Measurements from ENCODE around the gene CDPF1.
A peak's percentile ranks its signal among the peaks of the same experiment; 100 is the strongest.

Gene CDPF1

DNA sequence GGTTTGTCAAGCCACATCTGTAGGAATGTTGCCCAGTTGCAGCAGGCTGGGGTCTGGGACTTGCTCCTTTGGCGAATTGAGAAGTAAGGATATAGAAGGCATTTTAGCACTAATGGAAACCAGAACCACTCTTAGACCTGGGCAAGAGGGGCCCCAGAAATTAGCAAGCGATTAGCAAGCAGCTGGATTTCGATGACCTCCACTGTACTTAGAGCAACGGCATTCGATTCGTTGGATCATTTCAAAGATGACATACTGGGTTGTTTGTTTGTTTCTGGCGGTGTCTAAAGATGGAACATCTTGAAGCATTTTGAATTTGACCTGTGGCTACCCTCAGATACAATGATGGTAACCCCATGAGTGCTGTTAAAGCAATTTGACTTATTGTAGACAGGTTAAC lies 1.2 kb upstream of the CDPF1 start:
- no peak for DNase-seq

DNA sequence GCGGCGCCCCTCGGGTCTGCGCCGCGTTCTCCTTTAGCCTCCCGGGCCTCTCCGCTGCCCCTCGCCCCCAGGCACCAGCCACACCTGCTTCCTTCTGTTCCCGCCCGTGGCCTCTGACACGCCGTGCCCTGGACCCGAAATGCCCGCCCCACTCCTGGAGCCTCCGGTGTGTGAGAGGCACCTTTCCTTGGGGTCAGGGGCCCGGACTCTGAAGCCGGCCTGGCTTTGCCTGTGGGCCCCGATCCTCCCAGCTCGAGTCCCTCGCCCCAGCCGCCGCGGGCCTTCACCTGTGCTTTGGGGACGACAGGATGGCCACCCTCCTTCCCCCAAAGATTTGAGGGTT lies 661 bp upstream of the CDPF1 start:
- no peak for DNase-seq

DNA sequence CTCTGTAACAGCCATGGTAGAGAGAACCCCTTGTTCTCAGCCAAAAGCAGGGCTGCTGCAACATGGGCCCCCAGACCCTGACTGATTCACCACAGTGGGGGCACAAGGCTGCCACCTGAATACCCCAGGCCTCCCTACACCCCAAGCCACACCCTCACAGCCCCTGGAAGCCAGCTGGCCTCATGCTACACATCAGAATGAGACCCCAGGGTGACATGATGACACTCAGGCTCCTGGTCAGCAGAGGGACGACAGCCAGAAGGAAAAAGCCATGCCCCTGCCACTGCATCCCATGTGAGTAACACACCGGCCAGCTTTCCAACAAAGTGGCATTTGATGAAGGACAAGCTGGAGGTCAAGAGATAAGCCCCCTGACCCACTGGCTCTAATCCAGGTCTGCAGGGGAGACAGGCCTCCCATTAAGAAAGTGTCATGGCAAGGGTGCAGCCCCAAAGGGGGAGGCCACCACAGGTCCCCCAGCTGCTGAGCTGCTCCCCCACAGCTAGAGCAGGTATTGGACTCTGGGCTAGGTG lies 2.6 kb downstream of the CDPF1 start:
- no peak for DNase-seq

- no peak for DNase-seq
These were observed 3.9 kb downstream of the CDPF1 start for GRCh38 chr22:46246178-46246577.

DNA sequence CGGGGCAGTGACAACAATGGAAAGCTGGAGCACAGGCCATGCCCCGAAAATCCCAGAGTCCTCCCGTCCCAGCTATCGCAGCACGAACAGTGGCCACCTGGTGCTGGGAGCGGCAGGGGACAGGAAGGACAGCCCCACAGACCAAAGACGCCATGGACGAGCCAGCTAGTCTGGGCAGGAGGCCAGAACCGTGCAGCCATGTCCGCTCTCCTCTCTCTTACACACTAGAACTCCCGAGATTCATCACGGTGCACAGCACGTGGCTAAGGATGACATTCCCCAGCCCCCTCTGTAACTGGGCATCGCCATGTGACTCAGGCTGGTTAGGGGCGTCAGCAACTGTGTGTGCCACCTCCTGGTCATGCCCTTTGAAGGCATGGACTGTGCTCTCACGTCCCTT lies 4.6 kb downstream of the CDPF1 start:
- DNase-seq = no peak

GRCh38 chr22:46244771-46245170 lies 5.3 kb downstream of the CDPF1 start:
- DNase-seq = no peak

GRCh38 chr22:46242076-46242475 lies 8.0 kb downstream of the CDPF1 start:
- peak; percentile 17 for DNase-seq

DNA sequence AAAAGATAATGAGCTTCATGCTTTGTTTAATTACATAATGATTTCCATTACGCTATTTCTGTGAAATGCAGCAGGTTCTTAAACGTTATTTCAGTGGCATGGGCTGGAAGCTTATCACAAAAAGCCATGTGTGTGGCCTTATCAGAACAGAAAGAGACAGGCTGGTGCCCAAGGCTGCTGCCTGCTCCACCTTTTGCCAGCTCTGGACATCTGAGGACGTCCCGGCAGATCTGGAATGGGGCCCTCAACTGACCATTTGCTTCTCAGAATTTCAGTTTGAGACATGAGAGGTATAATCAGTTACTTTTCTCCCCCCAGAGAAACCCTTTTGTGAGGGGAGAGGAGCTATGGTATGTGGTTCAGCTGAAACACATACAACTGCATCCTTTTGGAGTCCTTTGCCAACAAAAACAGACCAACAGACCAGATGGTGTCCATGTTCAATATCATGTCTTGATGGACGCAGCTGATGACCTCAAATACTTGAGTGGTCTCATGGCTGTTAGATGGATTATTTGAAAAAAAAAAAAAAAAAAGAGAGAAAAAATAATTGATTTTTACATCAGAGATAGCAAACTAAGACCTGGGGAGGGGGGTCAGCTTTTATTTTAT lies 8.6 kb downstream of the CDPF1 start:
- no peak for DNase-seq

DNA sequence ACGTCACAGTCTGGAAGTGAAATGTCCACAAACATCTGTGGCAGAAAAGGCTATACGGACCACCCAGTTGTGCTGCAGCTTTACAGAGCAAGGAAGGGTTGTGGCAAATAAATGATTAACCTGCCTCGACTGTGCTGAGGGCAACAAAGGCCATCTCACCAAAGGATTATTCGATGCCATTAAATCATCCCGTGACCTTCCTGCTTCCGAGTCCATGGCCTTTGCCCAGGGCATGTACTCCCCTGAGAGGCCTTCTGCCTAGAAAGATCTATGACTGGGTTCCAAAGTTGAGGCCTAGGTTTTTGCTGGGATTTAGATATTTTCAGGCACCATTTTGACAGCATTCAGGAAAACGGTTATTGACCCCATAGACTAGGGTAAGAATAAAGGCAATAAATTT lies 9.2 kb downstream of the CDPF1 start:
- DNase-seq = no peak

- DNase-seq = peak; percentile 26
These were observed 9.6 kb downstream of the CDPF1 start for GRCh38 chr22:46240506-46240905.

GRCh38 chr22:46240073-46240472 lies 10.0 kb downstream of the CDPF1 start:
- no peak for DNase-seq

GRCh38 chr22:46239261-46240048 lies 10.6 kb downstream of the CDPF1 start:
- no peak for DNase-seq

GRCh38 chr22:46238541-46238940 lies 11.6 kb downstream of the CDPF1 start:
- DNase-seq = no peak

DNA sequence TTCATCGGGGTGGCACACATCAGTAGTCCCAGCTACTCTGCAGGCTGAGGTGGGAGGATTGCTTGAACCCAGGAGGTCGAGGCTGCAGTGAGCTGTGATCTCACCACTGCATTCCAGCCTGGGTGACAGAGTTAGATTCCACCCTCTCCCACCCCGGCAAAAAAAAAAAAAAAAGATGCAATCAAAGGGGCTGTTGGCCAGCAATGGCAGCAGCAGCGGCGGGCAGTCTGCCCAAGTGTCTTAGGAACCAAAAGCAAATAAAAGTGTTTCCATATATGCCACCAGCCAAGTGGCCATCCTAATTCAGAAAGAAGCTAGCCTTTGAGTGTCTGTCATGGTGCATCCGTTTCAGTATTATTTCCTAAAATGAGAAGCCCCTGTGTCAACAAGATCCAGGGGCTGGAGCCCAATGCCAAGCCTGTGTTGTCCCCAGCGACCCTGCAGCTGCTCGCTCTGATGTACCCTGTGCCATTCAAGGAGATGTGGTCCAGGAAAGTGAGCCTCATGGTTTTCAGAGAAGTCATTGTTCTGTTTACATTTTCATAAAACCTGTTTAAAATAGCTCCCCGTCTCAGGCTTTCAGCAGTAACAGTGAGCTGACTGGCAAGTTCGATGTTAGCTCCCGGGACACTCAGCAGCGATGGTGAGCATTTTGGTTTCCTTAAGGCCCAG lies 12.5 kb downstream of the CDPF1 start:
- no peak for DNase-seq

DNA sequence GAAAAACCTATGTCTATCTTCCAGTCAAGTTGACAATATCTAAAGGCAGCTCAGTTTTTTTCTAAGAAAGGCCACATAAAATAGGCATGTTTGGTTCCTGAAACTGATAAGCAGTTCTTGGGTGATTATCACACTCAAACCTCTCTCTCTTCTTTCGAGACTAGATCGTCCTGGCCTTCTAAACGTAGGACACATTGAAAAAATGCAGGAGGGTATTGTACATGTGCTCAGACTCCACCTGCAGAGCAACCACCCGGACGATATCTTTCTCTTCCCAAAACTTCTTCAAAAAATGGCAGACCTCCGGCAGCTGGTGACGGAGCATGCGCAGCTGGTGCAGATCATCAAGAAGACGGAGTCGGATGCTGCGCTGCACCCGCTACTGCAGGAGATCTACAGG lies 15.1 kb downstream of the CDPF1 start:
- DNase-seq = no peak

GRCh38 chr22:46233231-46233630 lies 16.9 kb downstream of the CDPF1 start:
- DNase-seq = peak; percentile 85

DNA sequence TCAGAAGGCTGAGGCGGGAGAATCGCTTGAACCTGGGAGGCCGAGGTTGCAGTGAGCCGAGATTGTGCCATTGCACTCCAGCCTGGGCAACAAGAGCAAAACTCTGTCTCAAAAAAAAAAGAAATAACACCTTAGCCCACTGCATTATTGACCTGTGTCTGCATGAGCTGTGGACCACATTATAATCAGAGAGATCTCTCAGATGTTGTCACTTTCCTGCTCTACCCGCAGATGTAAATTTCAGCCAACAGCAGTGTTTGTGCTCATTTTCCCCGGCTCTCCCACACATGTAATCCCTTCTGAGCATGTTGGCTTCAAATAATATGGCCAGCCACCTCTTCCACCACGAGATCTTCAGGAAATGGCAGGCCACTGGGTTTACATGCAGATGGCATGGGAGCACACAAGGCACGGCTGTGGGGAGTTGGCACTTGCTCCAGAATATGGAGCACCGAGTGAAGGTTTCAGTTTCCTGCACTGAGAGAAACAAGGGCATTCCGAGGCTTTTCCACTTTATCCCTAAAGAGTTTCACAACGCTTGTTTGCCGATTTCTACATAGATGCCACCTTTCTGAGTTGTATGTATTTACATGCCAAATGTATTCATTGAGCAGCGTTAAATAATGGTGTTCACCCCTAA lies 19.7 kb downstream of the CDPF1 start:
- no peak for DNase-seq

GRCh38 chr22:46229701-46230100 lies 20.4 kb downstream of the CDPF1 start:
- peak; percentile 6 for DNase-seq

- DNase-seq = no peak
These were observed 23.5 kb downstream of the CDPF1 start for GRCh38 chr22:46226577-46226976.

GRCh38 chr22:46225631-46226030 lies 24.5 kb downstream of the CDPF1 start:
- DNase-seq = no peak

DNA sequence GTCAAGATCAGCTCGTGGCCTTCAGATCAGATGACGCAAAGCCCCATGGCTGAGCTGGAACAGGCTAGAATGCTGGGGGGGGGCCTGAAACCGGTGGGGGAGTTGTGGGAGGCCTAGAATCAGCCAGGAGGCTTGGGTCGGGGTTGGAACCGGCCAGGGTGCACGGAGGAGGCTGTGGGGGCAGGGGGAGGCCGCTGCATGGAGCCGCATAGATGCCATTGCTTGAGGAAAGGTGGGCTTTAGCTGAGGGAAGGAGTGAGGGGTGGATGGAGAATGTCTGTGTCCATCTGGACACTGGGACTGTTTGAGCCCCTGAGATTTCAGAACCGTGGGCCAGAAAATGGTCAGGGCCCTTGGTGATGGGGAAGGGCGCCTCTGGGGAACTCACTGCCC lies 25.2 kb downstream of the CDPF1 start:
- no peak for DNase-seq

DNA sequence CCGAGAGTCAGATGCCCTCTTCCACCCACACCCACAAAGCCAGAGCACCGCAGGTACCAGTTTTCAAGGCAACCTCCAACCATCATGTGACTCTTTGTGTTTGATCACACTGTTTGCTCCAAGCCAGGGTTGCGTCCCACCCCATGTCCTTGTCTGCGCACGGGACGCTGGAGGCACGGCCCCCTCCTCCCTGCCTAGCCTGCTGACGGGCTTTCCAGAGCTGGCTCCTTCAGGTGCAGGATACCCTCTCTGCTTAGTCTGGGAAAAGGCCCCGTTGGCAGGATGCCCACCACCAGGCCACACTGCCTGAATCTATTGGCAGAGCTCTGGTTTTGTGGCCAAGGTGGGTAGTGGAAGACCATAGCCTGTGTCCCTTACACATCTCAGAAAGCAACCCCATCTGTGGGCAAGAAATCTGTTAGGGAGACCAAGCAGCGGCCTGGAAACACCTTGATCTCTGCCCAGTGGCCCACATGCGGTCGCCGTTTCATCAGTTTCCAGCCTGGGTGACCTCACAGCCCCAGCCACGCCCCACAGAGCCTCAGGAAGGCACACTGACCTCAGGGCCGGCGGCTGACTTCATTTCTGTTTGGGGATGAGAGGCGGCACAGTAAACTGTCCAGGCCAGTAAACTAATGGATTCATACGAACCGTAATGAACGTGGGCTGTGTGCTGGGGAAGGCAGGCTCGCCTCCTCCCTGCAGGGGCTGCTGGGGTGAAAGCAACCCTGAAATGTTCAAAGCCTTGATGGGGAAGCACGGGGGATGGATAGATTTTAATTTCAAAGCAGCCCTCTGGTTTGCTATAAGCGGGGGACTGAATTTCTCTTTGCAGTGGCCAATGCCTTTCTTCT lies 25.8 kb downstream of the CDPF1 start:
- no peak for DNase-seq

- no peak for DNase-seq
These were observed 29.2 kb downstream of the CDPF1 start for GRCh38 chr22:46220921-46221320.

All from suppressor macrophage treated with lipopolysaccharide for 4 hours (primary cell).